Testis (tissue), 2 donors: ENCODE data around the gene MEGF8.

Experiments used
- POLR2A ChIP-seq: fragments of 450-650 bp; IDR thresholded peaks from one replicate; pipeline ENCODE4 v1.6.1; 2017; ENCODE audit warnings: antibody characterized with exemption, mild to moderate bottlenecking, moderate library complexity
- TF ChIP-seq, protein P1 (sequence below), 3 experiments: fragments of 450-650 bp in 2 of 3; fragments of 200-600 bp in 1 of 3; sonication (generic) in 1 of 3; IDR thresholded peaks; one replicate each; pipeline ENCODE4 v1.5.1; 2016 to 2019; ENCODE audit warnings: antibody characterized with exemption in 3 of 3, mild to moderate bottlenecking in 2 of 3, moderate library complexity in 1 of 3

DNA sequence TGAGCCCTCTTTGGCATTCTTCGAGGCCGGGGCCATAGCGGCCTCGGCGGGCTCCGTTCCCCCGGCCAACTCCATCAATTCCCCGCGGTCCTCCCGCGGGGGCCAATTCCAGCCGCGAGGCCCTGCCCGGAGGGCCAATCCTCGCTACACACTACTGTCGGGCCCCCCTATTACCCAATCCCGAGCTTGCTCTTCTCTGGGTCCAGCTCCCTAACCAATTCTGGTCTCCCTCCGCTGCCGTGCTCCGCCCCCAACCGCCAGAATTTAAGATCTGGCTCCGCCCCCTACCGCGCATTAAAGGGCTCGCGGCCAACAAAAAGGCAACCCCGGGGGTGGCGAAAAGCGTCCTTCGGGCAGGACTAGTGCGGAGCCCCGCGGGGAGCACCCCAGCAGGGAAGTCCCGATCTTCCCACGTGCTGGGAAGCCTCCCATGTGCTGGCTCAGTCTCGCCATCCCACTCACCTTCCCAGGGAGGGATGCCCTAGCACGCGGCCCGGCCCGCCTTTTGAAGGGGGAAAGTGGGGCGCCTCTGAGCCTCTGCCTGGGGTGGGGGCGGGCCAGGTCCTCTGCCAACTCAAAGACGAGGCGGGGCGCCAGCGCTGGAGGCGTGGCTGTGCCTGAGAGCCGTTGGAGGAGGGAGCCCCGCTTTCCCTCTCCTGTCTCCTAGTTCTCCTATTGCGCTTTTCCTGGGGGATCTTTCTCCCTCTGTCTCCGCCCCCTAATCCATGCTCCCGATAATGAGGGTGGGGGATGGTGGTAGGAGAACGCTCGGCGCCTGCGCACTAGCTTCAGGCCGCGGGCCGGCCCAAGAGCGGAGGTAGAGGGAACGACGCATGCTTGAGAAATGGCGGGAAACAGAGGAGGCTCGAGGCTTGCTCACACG is 98.3 kb downstream of the MEGF8 start:
- TF ChIP-seq, protein P1, sequence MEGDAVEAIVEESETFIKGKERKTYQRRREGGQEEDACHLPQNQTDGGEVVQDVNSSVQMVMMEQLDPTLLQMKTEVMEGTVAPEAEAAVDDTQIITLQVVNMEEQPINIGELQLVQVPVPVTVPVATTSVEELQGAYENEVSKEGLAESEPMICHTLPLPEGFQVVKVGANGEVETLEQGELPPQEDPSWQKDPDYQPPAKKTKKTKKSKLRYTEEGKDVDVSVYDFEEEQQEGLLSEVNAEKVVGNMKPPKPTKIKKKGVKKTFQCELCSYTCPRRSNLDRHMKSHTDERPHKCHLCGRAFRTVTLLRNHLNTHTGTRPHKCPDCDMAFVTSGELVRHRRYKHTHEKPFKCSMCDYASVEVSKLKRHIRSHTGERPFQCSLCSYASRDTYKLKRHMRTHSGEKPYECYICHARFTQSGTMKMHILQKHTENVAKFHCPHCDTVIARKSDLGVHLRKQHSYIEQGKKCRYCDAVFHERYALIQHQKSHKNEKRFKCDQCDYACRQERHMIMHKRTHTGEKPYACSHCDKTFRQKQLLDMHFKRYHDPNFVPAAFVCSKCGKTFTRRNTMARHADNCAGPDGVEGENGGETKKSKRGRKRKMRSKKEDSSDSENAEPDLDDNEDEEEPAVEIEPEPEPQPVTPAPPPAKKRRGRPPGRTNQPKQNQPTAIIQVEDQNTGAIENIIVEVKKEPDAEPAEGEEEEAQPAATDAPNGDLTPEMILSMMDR (IDR thresholded peaks at IDR 0.05): no peak
- TF ChIP-seq POLR2A: no peak
